ENCODE measurements around the gene MYCBPAP.
A peak's percentile ranks its signal among the peaks of the same experiment; 100 is the strongest.

Gene MYCBPAP

DNA sequence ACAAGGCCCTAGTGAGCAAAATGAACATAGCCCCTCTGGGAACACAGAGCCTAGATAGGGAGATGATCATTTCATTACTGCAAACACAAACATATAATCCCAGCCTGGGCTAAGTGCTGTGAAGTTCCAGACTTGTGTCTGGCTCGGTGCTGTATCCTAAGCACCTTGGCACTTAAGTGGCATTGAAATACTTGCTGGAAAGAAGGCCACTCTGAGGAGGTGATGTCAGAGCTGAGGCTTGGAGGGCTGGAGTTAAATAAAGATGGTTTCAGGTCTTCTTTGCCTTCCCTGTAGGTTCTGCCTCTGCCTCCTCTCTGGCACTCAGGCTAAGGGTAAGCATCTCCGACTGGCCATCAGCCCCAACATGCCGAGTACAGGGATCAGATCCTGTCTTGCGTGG is 49.9 kb downstream of the MYCBPAP start:
- no peak for DNase-seq (ENCODE audit: low read depth)

DNA sequence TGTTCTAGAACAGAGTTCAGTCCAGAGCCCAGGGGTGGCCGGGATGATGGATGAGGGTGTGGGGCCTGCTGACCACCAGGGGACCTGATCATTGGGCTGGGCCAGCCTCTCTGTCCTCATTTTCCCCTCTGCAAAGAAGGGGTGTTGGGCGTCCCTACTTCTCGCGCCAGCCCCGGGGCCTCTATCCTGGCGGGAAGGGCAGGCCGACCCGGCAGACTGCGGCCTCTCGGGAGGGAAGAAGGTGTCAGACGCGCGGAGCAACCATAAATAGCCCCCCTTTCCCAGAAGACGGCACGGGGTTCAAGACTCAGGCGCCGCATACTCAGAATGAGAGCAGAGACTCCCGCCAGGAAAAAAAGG is 50.3 kb downstream of the MYCBPAP start:
- no peak for DNase-seq (ENCODE audit: low read depth)

DNA sequence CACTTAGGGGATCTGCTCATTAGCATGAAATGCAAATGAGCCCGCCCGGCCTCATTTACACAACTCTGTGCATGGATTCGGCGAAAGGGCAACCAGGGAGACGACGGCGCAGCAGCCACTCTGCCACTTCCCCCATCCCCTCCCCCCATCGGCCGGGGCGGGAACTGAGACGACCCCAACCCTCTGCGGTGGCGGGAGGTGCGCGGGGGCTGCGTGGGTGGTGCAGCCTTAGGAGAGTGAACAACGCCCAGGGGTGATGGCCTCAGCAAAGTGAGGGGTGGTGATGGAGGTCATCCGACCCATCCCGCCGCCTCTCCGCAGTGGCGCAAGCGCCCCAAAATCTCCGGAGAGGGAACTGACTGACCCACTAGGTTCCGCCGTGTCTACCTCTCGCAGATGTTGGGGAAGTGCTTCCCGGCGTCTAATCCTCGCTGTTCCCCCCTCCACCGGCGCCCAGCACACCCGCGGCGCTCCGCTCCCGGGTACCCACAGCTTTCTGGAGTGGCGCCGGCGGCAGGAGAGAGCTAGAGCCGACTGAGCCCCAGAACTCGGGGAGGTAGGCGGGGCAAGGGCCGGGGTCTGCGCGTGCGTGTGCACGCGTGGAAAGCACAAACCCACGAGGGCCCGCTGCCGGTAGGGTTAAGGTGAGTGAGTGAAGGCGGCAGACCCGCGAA is 50.8 kb downstream of the MYCBPAP start:
- no peak for DNase-seq (ENCODE audit: low read depth)

DNA sequence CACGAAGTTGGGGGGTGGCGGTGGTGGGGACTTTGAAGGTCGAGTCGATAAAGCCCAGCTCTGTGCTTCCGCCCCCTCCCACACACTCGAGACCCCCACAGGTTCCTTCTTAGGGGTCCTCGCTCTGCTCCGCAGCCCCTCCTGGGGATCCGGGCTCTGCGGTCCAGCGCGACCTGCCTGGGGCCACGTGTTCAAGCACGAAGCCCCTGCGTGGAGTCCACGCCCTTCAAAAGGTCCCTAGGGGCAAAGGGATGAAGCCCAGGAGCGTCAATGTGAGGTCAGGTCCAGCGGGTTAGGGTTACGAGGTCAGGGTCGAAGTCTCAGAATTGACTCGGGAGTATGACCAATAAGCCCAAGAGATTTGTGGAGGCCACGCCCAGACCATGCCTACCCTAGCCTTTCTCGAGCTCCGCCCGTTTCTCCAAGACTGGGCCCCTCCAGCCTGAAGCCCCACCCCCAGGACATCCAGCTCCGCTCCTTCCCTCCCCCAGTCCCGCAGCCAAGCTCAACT is 51.5 kb downstream of the MYCBPAP start:
- DNase-seq (ENCODE audit: low read depth) = peak; percentile 38

DNA sequence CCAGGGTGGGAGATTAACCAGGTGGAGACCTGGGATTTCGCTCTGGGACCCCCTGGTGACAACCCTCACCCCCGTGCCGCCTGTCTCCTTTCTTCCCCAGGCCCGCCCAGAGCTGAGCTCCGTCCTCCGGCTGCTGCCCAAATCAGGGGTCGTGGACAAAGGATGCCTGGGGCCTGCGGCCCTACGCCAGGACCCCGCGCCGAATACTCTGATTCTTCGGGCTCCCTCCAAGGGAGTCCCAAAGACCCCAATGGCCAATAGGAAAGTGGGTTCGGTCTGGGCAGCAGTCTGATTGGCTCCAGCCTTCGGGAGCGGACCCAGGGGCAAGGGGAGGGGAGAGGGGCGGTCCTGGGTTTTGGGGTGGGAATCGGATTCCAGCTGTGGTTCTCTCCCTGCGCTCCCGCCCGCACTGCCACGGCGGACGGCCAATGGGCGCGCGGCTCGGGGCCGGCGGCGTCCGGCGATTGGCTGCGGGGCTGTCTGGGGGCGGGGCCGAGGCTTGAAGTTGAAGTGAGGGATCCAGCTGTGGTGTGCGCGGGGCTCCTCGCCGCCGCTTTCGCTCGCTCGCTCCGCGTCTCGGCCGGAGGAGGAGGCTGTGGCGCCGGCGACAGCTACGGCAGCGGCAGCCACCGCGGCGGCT is 52.1 kb downstream of the MYCBPAP start, which contains the start of gene CACNA1G:
Gene CACNA1G, plus strand, starts transcription at position 531 of the 640 bp plus-strand sequence. CDS start 745 bp downstream, outside the sequence.
- DNase-seq (ENCODE audit: low read depth) = peak; percentile 55

DNA sequence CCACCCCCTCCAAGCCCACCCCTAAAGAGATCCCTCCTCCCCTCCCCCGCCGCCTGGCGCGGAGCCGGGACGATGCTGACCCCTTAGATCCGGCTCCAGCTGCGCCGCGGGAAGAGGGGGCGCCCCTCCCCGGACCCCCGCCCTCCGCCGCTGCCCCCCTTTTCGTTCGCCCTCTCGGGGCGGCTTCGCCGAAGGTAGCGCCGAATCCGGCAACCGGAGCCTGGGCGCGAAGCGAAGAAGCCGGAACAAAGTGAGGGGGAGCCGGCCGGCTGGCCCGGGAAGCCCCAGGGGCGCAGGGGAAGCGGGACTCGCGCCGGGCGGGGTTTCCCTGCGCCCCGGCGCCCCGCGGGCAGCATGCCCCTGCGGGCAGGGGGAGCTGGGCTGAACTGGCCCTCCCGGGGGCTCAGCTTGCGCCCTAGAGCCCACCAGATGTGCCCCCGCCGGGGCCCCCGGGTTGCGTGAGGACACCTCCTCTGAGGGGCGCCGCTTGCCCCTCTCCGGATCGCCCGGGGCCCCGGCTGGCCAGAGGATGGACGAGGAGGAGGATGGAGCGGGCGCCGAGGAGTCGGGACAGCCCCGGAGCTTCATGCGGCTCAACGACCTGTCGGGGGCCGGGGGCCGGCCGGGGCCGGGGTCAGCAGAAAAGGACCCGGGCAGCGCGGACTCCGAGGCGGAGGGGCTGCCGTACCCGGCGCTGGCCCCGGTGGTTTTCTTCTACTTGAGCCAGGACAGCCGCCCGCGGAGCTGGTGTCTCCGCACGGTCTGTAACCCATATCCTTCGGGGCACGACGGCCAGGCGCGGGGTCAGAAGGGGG is 52.9 kb downstream of the MYCBPAP start:
- no peak for DNase-seq (ENCODE audit: low read depth)

DNA sequence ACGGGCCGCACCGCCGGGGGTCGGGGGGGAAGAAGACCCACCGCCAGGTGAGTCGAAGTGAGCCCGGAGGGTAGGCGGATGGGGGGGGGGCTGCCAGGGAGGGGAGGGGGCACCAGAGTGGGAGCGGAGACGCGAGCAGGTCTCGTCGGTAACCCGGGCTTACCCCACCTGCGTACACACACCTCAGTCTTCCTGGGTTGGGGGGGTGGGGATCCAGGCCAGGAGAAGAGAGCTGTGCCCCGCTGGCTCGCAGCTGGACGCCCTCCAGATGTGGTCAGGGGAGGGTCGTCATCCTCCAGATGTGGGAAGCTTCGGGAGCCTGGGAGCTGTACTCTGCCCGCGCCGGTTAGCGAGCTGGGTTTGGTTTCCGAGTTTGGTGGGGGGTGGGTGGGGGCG is 53.5 kb downstream of the MYCBPAP start:
- no peak for DNase-seq (ENCODE audit: low read depth)

DNA sequence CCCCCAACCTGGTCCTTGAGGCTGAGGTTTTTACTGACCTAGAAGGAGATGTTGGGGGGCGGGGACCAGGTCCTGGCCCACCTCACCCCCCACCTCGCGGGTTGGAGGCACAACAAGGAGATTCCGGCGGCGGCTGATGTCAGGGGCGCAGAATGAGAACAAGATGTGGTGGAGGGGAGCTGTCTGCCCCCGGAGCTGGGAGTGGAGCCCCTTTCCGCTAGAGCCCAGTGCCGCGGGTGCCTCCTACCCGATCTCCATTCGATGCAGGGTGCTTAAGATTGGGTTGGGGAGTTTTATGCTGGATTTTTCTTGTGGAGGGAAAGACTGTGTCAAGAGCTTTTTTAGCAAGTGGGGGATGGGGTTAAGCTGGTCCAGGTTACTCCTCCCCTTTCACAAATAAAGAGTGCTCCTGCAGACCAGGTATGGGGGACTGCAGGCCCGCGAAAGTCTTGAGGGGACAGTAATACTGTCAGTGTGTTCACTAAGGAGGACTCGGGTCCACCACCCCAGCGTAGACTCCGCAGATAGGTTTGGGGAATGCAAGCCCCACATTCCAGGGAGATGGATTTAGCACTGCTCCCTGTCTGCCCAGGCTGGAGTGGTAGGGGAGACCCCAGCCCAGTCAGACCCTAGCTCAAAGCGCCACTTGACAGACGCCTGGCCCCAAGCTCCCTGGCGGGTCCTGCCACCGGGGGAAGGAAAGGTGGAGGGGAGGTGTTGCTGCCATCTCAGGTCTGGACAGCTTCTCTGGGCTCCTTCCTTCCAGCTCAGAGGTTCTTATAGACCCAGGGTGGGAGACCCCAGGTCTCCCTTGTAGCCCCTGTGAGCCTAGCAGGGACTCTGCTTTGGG is 54.2 kb downstream of the MYCBPAP start:
- no peak for DNase-seq (ENCODE audit: low read depth)

DNA sequence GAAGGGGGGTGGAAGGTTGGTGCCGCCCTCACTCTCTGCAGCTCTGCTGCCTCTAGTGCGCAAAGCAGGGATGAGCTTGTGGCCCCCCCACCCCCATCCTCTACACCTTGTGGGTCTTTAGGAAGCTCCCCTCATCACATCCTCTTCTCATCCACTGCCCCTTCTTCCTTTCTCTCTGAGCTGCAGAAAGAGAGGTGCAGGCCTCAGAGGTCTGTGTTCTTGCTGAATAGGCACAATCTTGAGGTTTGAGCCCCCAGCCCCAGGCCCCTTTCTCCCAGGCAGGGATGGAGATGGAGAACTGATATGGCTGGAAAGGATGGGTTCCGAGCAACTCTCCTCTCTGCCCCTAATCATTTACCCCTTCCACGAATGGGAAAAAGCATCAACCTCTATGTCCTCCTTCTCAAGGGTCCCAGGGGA is 54.9 kb downstream of the MYCBPAP start:
- no peak for DNase-seq (ENCODE audit: low read depth)

DNA sequence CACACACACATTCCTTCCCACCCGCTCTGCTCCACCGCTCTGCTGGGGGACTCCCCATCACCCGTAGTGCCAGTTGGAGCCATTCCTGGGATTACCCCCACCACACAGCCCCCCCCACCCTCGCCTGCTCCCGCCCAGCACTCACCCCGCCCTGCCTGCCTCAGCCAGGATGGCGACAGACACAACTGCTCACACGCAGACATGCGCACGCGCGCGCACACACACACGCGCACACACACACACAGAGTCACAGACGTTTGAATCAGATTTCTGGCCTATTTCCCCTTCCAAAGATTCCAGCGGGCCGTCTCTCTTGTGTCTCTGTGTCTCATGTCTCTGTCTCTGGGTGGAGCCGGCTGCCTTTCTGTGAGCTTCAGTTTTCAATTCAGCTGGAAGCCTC is 56.7 kb downstream of the MYCBPAP start:
- no peak for DNase-seq (ENCODE audit: low read depth)

DNA sequence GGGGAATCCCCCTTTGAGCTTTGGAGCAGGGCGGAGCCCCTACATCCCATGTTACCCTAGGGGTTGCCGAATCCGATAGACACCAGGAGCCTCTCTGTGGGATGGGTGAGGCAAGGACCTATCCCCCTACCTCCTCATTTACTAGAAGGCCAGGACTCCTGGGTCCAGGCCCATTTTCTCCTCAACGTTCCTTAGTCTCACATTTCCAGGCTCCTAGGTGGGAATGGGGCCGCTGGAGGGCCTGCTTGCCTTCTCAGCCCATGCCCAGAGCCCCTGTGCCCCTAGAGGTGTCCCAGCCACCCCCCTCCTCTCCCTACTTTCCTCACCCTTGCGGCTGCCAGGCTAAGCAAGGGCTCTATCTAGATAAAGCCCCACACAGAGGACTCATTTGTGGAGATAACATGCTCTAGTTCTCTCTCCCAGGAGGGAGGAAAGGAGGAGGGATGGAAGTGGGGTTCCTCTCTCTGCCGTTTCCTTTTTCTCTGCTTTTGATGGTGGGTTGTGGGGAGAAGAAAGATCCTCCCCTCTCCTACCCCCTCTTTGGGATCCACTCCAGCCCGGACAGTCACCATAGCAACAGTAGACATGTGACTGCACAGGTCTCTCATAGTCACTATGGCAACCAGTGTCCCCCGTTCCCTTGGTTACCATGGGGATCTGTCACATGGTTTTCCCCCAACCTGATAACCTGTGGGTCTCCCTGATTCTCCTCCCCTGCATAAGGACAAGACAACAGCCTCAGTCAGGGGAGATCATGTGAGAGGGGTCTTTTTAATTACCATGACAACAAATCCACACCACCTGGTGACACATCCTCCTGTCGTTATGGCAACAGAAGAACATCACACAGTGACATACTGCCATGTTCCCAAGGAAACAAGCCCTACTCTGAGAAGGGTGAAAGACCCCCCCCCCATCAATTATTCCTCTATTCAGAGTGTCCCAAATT is 57.4 kb downstream of the MYCBPAP start:
- DNase-seq (ENCODE audit: low read depth) = no peak

DNA sequence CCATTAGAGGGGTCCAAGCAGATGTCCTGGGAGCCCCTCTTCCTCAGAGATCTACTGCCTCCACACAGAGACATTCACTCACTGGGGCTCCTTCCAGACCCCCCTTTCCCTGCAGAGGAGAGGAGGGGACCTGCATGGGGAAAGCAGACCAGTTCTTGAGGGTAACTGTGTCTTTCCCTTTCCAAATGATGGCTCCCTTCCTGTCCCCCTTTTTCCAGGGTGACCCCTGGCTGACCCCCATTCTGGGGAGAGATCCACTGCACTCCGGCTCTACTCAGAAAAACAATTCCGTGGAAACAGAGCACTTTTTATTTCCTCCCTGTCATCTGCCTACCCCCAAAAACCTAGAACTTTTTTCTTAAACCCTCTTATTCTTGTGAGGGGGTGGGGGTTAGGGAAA is 58.6 kb downstream of the MYCBPAP start:
- no peak for DNase-seq (ENCODE audit: low read depth)

DNA sequence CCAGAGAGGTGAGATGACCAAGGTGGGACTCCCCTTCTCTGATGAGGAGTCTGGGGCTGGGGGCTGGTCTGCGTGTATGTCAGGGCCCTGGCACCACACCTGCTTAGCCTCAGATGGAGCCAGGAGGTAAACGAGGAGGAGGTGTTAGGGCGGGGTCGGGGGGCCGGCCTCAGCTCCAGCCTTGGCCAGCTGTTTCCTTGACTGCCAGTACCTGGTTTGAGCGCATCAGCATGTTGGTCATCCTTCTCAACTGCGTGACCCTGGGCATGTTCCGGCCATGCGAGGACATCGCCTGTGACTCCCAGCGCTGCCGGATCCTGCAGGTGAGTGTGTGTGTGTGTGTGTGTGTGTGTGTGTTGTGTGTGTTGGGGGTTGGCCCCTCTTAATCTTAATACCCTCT is 60.4 kb downstream of the MYCBPAP start:
- DNase-seq (ENCODE audit: low read depth) = no peak

DNA sequence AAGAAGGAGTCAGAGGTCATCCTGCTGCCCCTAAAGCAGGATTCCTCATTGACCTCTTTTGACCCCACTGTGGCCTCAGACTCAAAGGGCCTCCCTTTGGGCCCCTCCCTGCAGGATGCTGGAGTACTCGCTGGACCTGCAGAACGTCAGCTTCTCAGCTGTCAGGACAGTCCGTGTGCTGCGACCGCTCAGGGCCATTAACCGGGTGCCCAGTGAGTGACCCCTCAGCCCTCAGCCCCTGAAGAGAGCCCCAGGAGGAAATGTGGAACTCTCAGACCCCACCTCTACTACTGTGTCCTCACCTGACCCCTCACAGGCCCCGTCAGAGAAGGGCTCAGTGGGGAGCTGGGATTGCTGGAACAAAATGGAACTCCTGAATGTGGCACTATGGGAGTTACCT is 61.4 kb downstream of the MYCBPAP start:
- DNase-seq (ENCODE audit: low read depth) = no peak

DNA sequence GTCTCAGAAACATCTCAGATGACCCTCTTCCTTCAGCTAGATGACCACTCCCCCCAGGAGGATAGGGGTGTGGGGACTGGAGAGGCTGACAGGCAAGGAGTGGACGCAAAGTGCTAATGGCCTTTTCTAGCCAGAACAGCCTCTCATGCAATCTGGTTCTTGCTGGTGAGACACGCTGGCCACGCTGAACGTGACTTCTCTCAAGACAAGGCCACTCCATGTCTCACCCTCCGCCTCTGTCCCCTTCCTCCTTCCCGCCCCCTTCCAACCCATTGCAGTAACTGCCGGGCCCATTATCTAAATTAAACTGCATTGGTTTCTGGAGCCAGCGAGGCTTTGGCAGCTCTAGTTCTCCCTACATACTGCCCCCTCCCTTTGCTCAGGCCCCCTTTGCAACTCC is 61.8 kb downstream of the MYCBPAP start:
- no peak for DNase-seq (ENCODE audit: low read depth)

DNA sequence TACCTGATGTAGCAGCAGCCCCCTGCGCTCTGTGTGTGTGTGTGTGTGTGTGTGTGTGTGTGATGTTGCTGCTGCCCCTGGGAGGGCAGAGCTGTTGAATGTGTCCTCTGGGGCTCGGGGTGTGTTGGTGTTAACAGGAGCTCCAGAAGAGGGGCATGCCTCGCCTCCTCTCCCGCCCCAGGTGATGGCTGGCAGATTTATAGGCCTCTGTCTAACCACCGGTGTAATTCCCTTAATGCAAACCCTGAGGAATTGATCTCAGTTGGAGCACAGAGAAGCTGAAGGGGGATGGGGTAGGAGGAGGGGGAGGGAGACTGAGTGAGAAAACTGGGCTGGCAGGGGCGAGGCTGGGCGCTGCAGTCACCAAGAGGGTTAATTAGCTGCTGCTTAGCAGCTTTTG is 62.3 kb downstream of the MYCBPAP start:
- DNase-seq (ENCODE audit: low read depth) = no peak

DNA sequence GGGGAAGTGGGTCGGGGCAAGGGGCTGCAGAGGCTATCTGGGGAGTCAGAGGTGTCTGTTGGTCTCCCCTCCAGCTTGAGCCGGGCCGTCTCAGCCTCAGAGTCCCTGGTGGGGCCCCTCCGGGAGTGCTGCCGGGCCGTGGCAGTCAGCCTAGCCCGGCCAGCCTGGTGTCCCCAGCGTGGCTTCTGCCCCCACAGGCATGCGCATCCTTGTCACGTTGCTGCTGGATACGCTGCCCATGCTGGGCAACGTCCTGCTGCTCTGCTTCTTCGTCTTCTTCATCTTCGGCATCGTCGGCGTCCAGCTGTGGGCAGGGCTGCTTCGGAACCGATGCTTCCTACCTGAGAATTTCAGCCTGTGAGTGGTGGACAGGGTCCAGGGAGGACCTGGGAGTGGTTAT is 63.4 kb downstream of the MYCBPAP start:
- no peak for DNase-seq (ENCODE audit: low read depth)

DNA sequence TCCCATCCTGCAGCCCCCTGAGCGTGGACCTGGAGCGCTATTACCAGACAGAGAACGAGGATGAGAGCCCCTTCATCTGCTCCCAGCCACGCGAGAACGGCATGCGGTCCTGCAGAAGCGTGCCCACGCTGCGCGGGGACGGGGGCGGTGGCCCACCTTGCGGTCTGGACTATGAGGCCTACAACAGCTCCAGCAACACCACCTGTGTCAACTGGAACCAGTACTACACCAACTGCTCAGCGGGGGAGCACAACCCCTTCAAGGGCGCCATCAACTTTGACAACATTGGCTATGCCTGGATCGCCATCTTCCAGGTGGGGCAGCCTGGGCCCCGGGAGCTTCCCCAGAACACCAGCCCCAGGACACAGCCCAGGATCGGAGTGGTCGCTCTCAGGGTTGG is 64.3 kb downstream of the MYCBPAP start:
- no peak for DNase-seq (ENCODE audit: low read depth)

DNA sequence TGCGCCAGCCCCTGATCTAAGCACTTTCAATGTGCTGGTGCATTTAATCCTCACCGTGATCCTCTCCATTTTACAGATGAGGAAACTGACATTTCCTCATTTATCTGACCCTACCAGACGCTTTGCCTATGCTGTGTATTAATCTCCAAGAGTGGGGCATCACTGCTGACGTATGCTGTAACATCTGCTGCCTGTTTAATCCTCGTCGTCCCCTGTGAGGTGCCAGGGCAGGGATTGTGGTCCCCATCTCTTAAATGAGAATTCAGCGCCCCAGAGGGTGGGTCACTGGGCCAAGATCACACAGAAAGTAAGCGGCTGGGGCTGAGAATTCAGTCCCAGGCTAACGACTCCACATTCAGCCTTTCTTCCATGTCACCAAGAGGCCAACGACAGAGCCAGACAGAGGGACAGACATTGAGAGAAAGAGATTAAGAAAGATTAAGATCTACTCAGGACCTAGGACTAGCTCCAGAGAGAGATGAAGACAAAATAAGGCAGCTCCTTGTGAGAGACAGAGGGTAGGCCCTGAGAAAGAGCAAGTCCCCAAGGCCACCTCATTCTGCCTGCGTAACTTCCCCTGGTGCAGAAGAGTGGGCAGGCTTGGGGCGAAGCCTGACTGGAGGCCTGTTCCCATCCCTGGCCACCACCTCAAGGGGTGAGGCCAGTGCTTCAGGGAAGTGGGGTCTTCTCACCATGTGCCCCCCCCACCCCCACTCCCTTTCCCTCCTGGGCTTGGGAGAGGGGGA is 65.8 kb downstream of the MYCBPAP start:
- no peak for DNase-seq (ENCODE audit: low read depth)

DNA sequence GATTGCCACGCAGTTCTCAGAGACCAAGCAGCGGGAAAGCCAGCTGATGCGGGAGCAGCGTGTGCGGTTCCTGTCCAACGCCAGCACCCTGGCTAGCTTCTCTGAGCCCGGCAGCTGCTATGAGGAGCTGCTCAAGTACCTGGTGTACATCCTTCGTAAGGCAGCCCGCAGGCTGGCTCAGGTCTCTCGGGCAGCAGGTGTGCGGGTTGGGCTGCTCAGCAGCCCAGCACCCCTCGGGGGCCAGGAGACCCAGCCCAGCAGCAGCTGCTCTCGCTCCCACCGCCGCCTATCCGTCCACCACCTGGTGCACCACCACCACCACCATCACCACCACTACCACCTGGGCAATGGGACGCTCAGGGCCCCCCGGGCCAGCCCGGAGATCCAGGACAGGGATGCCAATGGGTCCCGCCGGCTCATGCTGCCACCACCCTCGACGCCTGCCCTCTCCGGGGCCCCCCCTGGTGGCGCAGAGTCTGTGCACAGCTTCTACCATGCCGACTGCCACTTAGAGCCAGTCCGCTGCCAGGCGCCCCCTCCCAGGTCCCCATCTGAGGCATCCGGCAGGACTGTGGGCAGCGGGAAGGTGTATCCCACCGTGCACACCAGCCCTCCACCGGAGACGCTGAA is 67.5 kb downstream of the MYCBPAP start:
- DNase-seq (ENCODE audit: low read depth) = no peak
